Loucy (cell line): Measurements from ENCODE around the gene CSN3.

Experiments
- EZH2phosphoT487 ChIP-seq: fragments of 200-600 bp; IDR thresholded peaks from 2 replicates; pipeline ENCODE4 v1.6.1; 2018; ENCODE audit warnings: antibody characterized with exemption, mild to moderate bottlenecking, moderate library complexity, borderline replicate concordance
- TF ChIP-seq, protein P1 (sequence below): fragments of 200-600 bp; sonication (generic); conservative IDR thresholded peaks from 2 replicates; pipeline ENCODE4 v1.5.1; 2014; ENCODE audit warnings: mild to moderate bottlenecking, antibody characterized with exemption, low read length

DNA sequence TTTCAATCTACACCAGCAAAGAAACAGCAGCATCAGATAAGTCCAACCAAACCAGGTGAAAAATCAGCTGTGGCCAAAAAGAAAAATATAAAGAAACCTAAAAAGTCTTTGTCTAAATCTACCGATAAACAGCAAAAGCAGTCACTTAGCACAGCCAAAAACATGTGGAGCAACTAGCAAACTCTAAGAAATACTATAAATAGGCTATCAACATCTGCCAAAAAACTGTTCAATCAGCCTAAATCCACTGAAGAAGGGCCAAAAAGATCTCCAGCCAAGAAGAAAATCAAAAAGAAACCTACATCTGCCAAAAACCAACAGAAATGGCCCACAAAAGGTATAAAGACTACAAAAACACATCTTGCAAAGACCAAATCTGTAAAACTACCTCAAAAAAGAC lies 55.7 kb downstream of the CSN3 start:
- TF ChIP-seq, protein P1, sequence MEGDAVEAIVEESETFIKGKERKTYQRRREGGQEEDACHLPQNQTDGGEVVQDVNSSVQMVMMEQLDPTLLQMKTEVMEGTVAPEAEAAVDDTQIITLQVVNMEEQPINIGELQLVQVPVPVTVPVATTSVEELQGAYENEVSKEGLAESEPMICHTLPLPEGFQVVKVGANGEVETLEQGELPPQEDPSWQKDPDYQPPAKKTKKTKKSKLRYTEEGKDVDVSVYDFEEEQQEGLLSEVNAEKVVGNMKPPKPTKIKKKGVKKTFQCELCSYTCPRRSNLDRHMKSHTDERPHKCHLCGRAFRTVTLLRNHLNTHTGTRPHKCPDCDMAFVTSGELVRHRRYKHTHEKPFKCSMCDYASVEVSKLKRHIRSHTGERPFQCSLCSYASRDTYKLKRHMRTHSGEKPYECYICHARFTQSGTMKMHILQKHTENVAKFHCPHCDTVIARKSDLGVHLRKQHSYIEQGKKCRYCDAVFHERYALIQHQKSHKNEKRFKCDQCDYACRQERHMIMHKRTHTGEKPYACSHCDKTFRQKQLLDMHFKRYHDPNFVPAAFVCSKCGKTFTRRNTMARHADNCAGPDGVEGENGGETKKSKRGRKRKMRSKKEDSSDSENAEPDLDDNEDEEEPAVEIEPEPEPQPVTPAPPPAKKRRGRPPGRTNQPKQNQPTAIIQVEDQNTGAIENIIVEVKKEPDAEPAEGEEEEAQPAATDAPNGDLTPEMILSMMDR, result no peak
- TF ChIP-seq EZH2phosphoT487, result no peak
